ENCODE results near the gene NAT14. TPM values are rescaled to one million over a fixed set of nuclear protein-coding genes. Genes with fewer than 3 reads are reported as not detected.

The NAT14 gene
- total RNA-seq, 2 experiments from 2014 or later: 28.3 to 29.1 TPM

GRCh38 chr19:55451163-55451964, 33.6 kb upstream of the NAT14 start:
- Histone ChIP-seq H3K9me2 (ENCODE audit: insufficient read depth, low read length) (no peaks in the 10 kb centered on the region), H3K79me2 (ENCODE audit: insufficient read depth, low read depth, low read length) (no peaks in the 10 kb centered on the region), H4K20me1 (ENCODE audit: insufficient read depth, low read length) (no peaks in the 10 kb centered on the region), H3K4me1 (ENCODE audit: insufficient read depth, low read length, poor library complexity, severe bottlenecking) (no peaks in the 10 kb centered on the region), H3K4me3 (ENCODE audit: low read depth, low read length, poor library complexity, severe bottlenecking) (no peak overlapping the region), H3K27ac (ENCODE audit: low read depth, low read length, poor library complexity, severe bottlenecking) (no peak overlapping the region), H3K9me3 (ENCODE audit: low read length) (no peaks in the 10 kb centered on the region), H2AFZ (ENCODE audit: low read length) (no peak overlapping the region), H3K36me3 (ENCODE audit: insufficient read depth, low read length) (peaks cover 15% of the 10 kb centered on the region), H3K4me2 (ENCODE audit: low read length) (peak overlapping the region; percentile 16; the same call in 1 of the 2 replicates)
- DNase-seq (ENCODE audit: low spot score): no peak
- CTCF ChIA-PET (ENCODE audit: unreplicated experiment): no interaction called here
- POLR2A ChIA-PET: no interaction called here
- intact Hi-C loops (cut with micrococcal nuclease; ENCODE audit: unreplicated experiment): no loop called here
- TF ChIP-seq CTCF (conservative IDR thresholded peaks at IDR 0.05; ENCODE audit: low read length) (no peak), EZH2phosphoT487 (IDR thresholded peaks at IDR 0.05; ENCODE audit: borderline replicate concordance, low read depth, low read length) (no peak)
- BruUV-seq (replicated peaks): no TSS peak

GRCh38 chr19:55451965-55452748, 32.8 kb upstream of the NAT14 start:
- Histone ChIP-seq H3K27ac (ENCODE audit: low read depth, low read length, poor library complexity, severe bottlenecking) (no peak overlapping the region), H4K20me1 (ENCODE audit: insufficient read depth, low read length) (no peaks in the 10 kb centered on the region), H3K9me2 (ENCODE audit: insufficient read depth, low read length) (no peaks in the 10 kb centered on the region), H3K79me2 (ENCODE audit: insufficient read depth, low read depth, low read length) (no peaks in the 10 kb centered on the region), H3K4me2 (ENCODE audit: low read length) (peak overlapping the region; percentile 26; the same call in 1 of the 2 replicates), H3K4me1 (ENCODE audit: insufficient read depth, low read length, poor library complexity, severe bottlenecking) (no peaks in the 10 kb centered on the region), H3K4me3 (ENCODE audit: low read depth, low read length, poor library complexity, severe bottlenecking) (no peak overlapping the region), H3K36me3 (ENCODE audit: insufficient read depth, low read length) (peaks cover 15% of the 10 kb centered on the region), H2AFZ (ENCODE audit: low read length) (no peak overlapping the region), H3K9me3 (ENCODE audit: low read length) (no peaks in the 10 kb centered on the region)
- no peak for DNase-seq (ENCODE audit: low spot score)
- CTCF ChIA-PET (ENCODE audit: unreplicated experiment): no interaction called here
- TF ChIP-seq CTCF (conservative IDR thresholded peaks at IDR 0.05; ENCODE audit: low read length) (no peak), EZH2phosphoT487 (IDR thresholded peaks at IDR 0.05; ENCODE audit: borderline replicate concordance, low read depth, low read length) (no peak)
- intact Hi-C loops (cut with micrococcal nuclease; ENCODE audit: unreplicated experiment): no loop called here
- POLR2A ChIA-PET: no interaction called here
- no TSS peak for BruUV-seq (replicated peaks)

Data from OCI-LY7 (cell line).